Smooth muscle cell (in vitro differentiated cells): ENCODE results near the gene GOSR1. TPM values are rescaled to one million over a fixed set of nuclear protein-coding genes. Genes with fewer than 3 reads are reported as not detected.
"Not testable (repeated sequence)": the region's sequence is repeated elsewhere in the genome, so short reads cannot be mapped to it uniquely, and the experiment has no call there.

Source experiments
- DNase-seq: peaks from one replicate; lab custom pipeline; 2025; ENCODE audit not compliant: unreplicated experiment; lab: John Stamatoyannopoulos, UW
- H2AFZ ChIP-seq: fragments of 200-600 bp; sonication (generic); 2 replicates; pipeline ENCODE4 v1.6.0; 2016; ENCODE audit warnings: antibody characterized with exemption, low read depth, mild to moderate bottlenecking
- H3F3A ChIP-seq: fragments of 200-600 bp; sonication (generic); 2 replicates; pipeline ENCODE4 v1.6.0; 2017; ENCODE audit warnings: antibody characterized with exemption, low read depth
- H3K27ac ChIP-seq: fragments of 200-600 bp; sonication (generic); 2 replicates; pipeline ENCODE4 v1.5.1; 2016; ENCODE audit warnings: low read depth, mild to moderate bottlenecking
- H3K27me3 ChIP-seq: fragments of 200-600 bp; sonication (generic); 2 replicates; pipeline ENCODE4 v1.6.1; 2016; ENCODE audit warnings: low read depth, mild to moderate bottlenecking
- H3K36me3 ChIP-seq: fragments of 200-600 bp; sonication (generic); 2 replicates; pipeline ENCODE4 v1.5.1; 2016; ENCODE audit warnings: low read depth
- H3K4me1 ChIP-seq: fragments of 200-600 bp; sonication (generic); 2 replicates; pipeline ENCODE4 v1.5.1; 2016; ENCODE audit warnings: low read depth
- H3K4me2 ChIP-seq: fragments of 200-600 bp; sonication (generic); 2 replicates; pipeline ENCODE4 v1.6.0; 2016; ENCODE audit warnings: mild to moderate bottlenecking
- H3K4me3 ChIP-seq: fragments of 200-600 bp; sonication (generic); 2 replicates; pipeline ENCODE4 v1.5.1; 2016; ENCODE audit warnings: mild to moderate bottlenecking
- H3K79me2 ChIP-seq: fragments of 200-600 bp; sonication (generic); 2 replicates; pipeline ENCODE4 v1.6.0; 2016; ENCODE audit warnings: low read depth, mild to moderate bottlenecking
- H3K9ac ChIP-seq: fragments of 200-600 bp; sonication (generic); 2 replicates; pipeline ENCODE4 v1.6.0; 2016; ENCODE audit warnings: low read depth
- H3K9me3 ChIP-seq: fragments of 200-600 bp; sonication (generic); replicated peaks from 2 replicates; pipeline ENCODE4 v1.5.1; 2016; ENCODE audit warnings: low read depth
- H4K20me1 ChIP-seq: fragments of 200-600 bp; sonication (generic); 2 replicates; pipeline ENCODE4 v1.6.0; 2016; ENCODE audit warnings: low read depth
- CTCF ChIP-seq: fragments of 200-600 bp; sonication (generic); IDR thresholded peaks from 2 replicates; pipeline ENCODE4 v1.5.1; 2017; ENCODE audit warnings: borderline replicate concordance, mild to moderate bottlenecking, antibody characterized with exemption; ENCODE audit not compliant: insufficient read depth, poor library complexity, severe bottlenecking
- WGBS: methylation state at CpG from one replicate; pipeline ENCODE4 v1.1.7; 2016; ENCODE audit warnings: low lambda C conversion rate; 5-methylcytosine and 5-hydroxymethylcytosine counted together
- polyA plus RNA-seq: library from polyadenylated mRNA; unstranded; fragments of >200 nt; fragmentation: Nextera tagmentation; extraction: Ambion mirVana; gene quantifications from 2 replicates; pipeline ENCODE4 v1.2.1, GENCODE V29; 2016
- total RNA-seq: library from RNA; depleted of rRNA; stranded (reverse); fragments of >200 nt; gene quantifications from 2 replicates; pipeline ENCODE4 v1.2.3, GENCODE V29; 2014

GOSR1 gene
- total and polyA plus RNA-seq, 2 experiments from 2014 or later, result 48.3 to 81.0 TPM

GRCh38 chr17:30559656-30560055, 82.4 kb downstream of the GOSR1 start:
- H3K27ac ChIP-seq, result no peak overlapping the region
- no peak for DNase-seq
- H4K20me1 ChIP-seq, result no peaks in the 10 kb centered on the region
- H3K9me3 ChIP-seq, result no peaks in the 10 kb centered on the region
- no peak overlapping the region for H3K4me3 ChIP-seq
- H3K27me3 ChIP-seq, result no peaks in the 10 kb centered on the region
- no peaks in the 10 kb centered on the region for H3K79me2 ChIP-seq
- no peaks in the 10 kb centered on the region for H3K36me3 ChIP-seq
- no peaks in the 10 kb centered on the region for H3K4me1 ChIP-seq
- H3F3A ChIP-seq, result no peaks in the 10 kb centered on the region
- H2AFZ ChIP-seq, result no peak overlapping the region
- TF ChIP-seq CTCF, result no peak
- WGBS, result 94% methylated on average over 7 of the region's 7 CpGs
- no peak overlapping the region for H3K4me2 ChIP-seq
- no peak overlapping the region for H3K9ac ChIP-seq

DNA sequence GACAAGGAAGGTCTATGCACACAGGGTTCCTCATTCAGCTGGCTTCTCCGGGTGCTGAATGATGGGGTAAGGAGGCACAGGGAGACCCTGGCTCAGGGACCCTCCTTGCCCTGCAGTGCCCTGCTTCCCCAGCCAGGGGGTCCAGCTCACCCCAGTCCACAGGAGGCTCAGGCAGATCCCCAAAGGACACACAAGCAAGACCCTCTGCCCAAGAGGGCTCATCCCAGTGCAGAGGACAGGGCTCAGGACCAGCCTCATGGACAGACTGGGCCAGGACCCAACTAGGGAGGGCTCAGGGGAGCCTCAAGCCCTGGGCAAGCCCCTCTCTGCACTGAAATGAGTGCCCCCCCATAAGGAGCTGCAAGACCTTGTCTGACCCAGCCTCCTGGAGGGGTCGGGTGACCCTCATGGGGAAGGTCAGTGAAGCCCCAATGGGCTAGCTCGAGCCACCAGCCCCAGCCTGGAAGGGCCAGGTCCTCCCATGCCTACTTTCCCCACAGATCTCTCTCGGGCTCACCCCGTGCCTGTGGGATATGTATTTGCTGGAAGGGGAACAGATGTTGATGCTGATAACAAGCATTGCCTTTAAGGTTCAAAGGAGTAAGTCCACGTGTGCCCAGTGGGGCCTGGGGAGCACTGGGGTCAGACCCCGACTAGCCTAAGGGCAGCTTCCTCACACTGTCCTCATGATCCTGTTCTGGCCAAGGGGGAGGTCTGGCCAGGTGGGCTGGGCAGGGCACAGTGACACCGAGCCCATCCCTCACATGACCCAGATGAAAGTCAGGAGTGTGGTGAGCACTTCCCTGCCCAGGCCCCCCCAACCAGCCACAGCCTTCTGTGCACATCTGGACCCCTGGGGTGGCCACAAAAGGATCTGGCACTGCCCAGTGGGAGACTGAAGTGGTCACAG, 83.2 kb downstream of the GOSR1 start:
- not testable (repeated sequence) for H3K36me3 ChIP-seq, H3K9ac ChIP-seq, H4K20me1 ChIP-seq, H3F3A ChIP-seq, H3K27me3 ChIP-seq, H3K27ac ChIP-seq, H3K4me2 ChIP-seq, H3K9me3 ChIP-seq, DNase-seq, H2AFZ ChIP-seq, H3K79me2 ChIP-seq, H3K4me3 ChIP-seq, H3K4me1 ChIP-seq
- WGBS, result 91% methylated on average over 8 of the region's 8 CpGs

DNA sequence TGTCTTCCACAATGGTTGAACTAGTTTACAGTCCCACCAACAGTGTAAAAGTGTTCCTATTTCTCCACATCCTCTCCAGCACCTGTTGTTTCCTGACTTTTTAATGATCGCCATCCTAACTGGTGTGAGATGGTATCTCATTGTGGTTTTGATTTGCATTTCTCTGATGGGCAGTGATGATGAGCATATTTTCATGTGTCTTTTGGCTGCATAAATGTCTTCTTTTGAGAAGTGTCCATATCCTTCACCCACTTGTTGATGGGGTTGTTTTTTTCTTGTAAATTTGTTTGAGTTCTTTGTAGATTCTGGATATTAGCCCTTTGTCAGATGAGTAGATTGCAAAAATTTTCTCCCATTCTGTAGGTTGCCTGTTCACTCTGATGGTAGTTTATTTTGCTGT, 84.6 kb downstream of the GOSR1 start:
- not testable (repeated sequence) for H3K27me3 ChIP-seq, H3K79me2 ChIP-seq, H3K4me2 ChIP-seq, H3K4me3 ChIP-seq, H3K36me3 ChIP-seq, H3K9ac ChIP-seq, H3K9me3 ChIP-seq, H3K27ac ChIP-seq, DNase-seq, H2AFZ ChIP-seq, H4K20me1 ChIP-seq, H3F3A ChIP-seq, H3K4me1 ChIP-seq
- 83% methylated on average over 1 of the region's 1 CpG for WGBS

GRCh38 chr17:30563131-30563904, 86.1 kb downstream of the GOSR1 start:
- H3K4me2 ChIP-seq, H3K27ac ChIP-seq, DNase-seq, H3K36me3 ChIP-seq, H3K79me2 ChIP-seq, H3K4me3 ChIP-seq, H3K9me3 ChIP-seq, H3K9ac ChIP-seq, H3K27me3 ChIP-seq, H2AFZ ChIP-seq, H4K20me1 ChIP-seq, H3K4me1 ChIP-seq, H3F3A ChIP-seq: not testable (repeated sequence)
- 17% methylated on average over 9 of the region's 9 CpGs for WGBS

- H3K9me3 ChIP-seq, H3K4me3 ChIP-seq, DNase-seq, H4K20me1 ChIP-seq, H3K4me1 ChIP-seq, H3F3A ChIP-seq, H3K4me2 ChIP-seq, H3K36me3 ChIP-seq, H2AFZ ChIP-seq, H3K27ac ChIP-seq, H3K79me2 ChIP-seq, H3K9ac ChIP-seq, H3K27me3 ChIP-seq: not testable (repeated sequence)
- 83% methylated on average over 7 of the region's 7 CpGs for WGBS
These were observed 86.7 kb downstream of the GOSR1 start for GRCh38 chr17:30563905-30564390.

- H4K20me1 ChIP-seq, H3K36me3 ChIP-seq, DNase-seq, H3K9me3 ChIP-seq, H3K27ac ChIP-seq, H3K9ac ChIP-seq, H3K79me2 ChIP-seq, H3F3A ChIP-seq, H2AFZ ChIP-seq, H3K4me2 ChIP-seq, H3K27me3 ChIP-seq, H3K4me1 ChIP-seq, H3K4me3 ChIP-seq: not testable (repeated sequence)
- 74% methylated on average over 13 of the region's 13 CpGs for WGBS
These were observed 87.3 kb downstream of the GOSR1 start for GRCh38 chr17:30564422-30565072.
